NCI-H2196 treated with DMSO at 0.1 percent for 48 hours (cell line): Measurements from ENCODE around the gene PPARG.

Source experiments
- DNase-seq: peaks from one replicate; lab custom pipeline; 2025; ENCODE audit not compliant: unreplicated experiment; lab: John Stamatoyannopoulos, UW

The PPARG gene

GRCh38 chr3:12309716-12310115 is 20.8 kb downstream of the PPARG start:
- DNase-seq: no peak

- DNase-seq: no peak
These were observed 23.1 kb downstream of the PPARG start for GRCh38 chr3:12312010-12312409.

GRCh38 chr3:12313519-12313918 is 24.6 kb downstream of the PPARG start:
- DNase-seq: no peak

DNA sequence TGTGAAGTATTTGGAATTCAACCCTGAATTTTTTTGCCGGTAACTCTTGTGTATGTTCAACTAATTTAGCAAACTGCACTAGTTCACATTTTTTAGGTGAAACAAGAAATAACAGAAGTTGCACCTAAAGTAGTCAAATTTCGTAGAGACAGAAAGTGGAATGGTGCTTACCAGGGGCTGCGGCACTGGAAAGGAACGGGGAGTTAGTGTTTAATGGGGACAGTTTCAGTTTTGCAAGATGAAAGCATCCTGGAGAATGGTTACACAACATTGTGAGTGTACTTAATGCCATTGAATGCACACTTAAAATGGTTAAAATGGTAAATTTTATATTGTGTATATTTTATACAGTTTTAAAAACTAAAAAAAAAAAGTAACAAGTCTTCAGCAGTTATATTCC is 27.4 kb downstream of the PPARG start:
- no peak for DNase-seq

DNA sequence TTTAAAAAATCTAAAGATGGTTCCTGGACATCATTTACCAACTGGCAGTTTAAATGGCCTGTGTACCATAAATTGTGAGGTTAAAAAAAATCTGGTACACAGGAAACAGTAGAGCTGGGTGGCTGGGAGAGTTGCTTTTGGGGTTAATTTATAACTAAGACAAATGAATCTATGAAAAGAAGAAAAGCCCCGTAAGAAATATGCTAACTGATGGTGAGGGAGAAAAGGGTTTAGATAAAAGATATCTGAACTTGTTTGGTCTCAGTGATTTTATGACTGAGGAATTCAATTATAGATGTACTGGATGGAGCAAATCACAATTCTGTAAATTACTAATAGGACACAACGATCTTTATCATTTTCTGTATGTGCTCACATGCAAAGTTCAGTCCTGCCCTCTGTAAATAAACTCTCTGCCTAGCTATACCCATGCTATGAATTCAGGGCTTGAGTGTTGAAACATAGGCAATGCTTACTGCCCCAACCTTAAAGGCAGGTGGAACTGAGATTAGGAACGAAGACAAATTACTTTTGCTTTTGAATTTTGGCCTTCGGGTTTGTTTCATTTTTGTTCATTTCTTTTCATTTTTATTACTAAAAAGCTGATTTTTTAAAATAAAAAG is 28.0 kb downstream of the PPARG start:
- no peak for DNase-seq

GRCh38 chr3:12317914-12318313 is 29.0 kb downstream of the PPARG start:
- no peak for DNase-seq

- no peak for DNase-seq
These were observed 30.1 kb downstream of the PPARG start for GRCh38 chr3:12318758-12319621.

- DNase-seq: no peak
These were observed 32.1 kb downstream of the PPARG start for GRCh38 chr3:12321015-12321414.

DNA sequence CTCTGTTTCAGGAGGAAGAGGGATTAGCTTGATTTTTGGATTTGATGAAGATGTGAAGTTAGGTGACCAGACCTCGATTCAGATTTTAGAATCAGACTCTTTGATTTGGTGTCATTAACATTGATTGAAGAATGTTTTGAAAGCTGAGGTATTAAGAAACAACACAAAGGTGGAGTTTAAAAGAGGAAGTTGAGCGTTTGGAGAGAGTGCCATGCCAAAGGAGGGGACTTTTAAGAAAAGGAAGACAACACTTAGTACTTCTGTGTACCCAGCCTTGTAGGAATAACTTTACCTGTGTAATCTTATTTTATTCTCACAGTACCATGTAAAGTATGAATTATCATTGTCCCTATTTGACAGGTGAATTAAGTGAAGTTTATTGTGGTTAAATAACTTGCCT is 34.4 kb downstream of the PPARG start:
- no peak for DNase-seq

DNA sequence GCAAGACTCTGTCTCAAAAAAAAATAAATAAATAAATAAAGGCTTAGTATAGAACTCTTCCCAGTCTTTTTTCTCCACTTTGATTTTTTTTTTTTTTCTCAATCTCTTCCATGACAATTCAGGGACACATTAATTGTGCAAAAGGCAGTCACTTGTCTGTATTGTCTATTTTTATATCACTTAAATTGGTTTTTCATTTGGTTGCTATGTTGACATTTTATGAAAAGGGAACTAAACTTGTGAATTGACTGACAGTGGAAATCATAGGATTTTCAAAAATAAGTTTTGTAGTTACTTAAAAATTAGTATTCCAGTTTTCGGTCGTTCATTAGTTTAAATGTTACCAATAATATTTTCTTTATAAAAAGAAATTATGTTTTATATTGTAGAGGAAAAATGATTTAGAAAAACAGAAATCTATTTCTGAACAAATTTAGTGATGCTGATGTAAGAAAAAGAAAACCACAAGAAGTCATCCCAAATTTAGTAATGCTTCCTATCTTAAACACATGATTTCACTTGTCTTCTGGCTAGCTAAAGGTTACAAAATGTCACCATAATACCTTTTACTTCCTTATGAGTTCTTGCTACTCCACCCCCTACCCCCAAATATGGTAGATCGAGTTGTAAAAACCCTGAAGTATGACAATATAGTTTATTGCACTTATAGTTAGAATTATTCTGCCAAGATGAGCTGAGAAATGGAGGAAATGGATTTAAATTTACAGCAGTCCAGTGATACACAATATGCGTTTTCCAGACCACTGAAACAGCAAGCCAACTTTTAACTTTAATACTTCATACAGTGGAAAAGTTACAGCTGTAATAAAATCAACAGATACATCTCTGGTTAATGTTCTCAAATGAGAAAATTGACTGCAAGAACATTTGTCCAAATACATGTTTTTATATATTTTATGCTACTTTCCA is 37.0 kb downstream of the PPARG start:
- DNase-seq: no peak

- DNase-seq: no peak
These were observed 38.2 kb downstream of the PPARG start for GRCh38 chr3:12327021-12327420.

DNA sequence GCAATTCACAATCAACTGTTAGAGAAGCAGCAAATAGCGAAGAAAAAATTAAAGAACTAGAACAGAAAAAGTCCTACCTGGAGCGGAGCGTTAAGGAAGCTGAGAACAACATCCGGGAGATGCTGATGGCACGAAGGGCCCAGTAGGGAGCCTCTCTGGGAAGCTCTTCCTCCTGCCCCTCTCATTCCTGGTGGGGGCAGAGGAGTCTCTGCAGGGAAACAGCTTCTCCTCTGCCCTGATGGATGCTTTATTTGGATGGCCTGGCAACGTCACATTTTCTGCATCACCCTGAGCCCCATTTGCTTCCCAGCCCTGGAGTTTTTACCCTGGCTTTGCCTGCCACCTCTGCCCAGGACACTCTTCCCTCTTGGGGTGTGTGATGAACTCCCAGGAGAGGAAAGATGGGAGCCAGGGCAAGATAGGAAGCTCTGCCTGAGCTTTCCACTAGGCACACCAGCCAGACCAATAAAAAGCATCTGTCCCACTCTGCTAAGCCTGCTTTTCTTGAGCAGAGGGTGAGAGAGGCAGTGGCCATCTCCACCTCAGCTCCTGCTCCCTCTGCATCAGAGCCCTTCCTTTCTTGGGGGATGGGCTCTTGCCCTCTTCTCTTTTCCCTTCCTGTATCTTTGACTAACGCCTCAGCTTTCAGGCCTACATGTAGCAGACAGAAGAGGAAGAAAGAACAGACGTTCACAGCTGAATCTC is 39.4 kb downstream of the PPARG start:
- DNase-seq: no peak

DNA sequence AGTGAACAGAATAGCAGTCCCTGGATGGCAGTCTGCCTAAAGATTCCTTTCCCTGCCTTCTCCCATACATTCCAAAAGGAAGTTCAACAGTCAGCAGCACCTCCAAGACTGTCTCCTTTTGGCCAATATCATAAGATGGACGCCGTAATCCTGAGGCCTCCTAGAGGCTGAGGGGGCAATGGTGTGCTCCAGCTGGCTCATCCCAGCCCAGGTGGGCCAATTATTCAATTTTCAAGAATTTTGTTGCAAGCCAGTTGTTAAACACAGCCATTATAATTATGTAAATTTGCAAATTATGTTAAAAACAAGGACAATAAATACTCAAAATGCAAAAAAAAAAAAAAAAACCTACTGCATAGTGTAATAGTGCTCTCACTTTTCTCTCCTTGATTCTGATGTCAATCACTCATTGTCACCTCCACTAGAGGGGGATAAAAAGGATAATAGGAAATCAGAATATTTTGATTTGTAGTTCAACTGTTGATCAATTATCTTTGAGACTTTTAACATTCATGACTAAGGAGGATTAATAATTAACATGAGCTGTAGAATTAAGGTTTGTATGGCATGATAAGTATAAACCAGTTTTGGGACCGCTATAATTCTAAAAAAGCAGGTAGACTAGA is 40.1 kb downstream of the PPARG start:
- DNase-seq: no peak

DNA sequence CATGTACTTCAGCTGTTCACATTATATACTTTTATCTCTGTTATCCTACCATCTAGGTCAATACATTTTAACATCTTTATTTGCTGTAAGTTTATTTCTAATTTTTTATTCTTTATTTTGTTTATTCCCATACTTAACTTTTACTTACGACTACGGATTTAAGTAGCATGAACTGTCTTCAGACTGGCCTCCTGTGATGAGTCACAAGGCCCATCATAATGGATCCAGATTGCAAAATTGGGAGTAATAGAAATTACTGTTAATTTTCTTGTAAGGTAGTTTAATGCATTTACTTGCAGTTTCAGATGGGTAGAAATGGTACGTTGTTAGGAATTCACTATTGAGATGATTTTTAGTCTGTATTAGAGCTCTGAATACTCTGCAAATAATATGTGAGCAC is 45.9 kb downstream of the PPARG start:
- DNase-seq: no peak

GRCh38 chr3:12335421-12335820 is 46.6 kb downstream of the PPARG start:
- DNase-seq: no peak

DNA sequence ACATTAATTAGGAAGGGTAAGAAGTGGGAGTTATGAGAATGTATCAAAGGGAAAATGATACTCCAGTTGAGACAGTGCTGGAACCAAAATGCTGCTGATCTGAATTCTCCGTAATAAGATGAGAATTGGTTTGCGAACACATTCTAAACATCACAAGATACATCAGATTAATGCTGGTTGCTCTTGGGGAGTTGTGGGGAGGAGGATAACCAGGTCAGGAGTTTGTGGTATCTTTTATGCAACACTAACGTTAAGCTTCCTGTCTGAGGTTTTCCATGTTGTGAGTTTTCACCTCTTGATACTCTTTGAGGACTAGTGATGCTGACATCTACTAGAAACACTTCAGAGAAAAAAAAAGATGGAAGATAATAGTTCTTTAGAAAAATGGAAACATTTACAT is 47.2 kb downstream of the PPARG start:
- no peak for DNase-seq

DNA sequence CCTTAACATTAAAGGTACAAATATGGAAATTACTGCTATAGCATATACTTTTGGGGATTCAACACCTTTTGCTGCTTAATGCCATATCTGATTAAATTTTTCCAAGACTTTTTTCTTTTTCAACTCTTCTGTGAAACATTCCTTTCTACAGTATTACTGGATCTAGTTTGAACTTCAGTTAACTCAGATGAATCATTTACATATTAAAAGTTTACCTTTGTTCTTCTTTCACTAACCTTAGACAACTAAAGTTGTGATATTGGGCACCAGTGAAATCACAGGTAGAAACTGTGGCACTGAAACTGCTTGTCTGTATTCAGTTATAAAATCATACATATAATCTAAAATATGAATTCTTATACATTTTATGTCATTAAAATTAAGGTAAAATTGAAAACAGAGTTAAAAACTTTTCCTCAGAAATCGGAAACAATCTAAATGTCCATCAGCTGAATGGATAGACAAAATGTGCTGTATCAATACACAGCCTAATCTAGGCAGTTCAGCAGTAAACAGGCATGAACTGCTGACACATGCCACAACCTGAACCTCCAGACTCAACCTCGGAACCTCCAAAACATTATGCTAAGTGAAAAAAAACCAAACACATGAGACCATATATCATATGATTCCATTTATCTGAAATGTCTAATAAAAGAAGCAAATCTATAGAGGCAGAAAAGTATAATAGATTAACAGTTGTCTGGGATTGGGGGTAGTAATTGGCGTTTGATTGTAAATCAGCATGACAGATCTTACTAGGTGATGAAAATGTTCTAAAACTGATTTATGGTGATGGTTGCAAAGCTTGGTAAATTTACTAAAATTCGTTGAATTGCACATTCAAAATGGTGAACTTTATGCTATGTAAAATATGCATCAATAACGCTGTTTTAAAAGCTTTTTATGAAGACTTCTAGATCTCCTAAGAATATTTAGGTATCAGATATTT is 50.0 kb downstream of the PPARG start:
- no peak for DNase-seq

GRCh38 chr3:12339701-12340480 is 51.0 kb downstream of the PPARG start:
- DNase-seq: no peak

DNA sequence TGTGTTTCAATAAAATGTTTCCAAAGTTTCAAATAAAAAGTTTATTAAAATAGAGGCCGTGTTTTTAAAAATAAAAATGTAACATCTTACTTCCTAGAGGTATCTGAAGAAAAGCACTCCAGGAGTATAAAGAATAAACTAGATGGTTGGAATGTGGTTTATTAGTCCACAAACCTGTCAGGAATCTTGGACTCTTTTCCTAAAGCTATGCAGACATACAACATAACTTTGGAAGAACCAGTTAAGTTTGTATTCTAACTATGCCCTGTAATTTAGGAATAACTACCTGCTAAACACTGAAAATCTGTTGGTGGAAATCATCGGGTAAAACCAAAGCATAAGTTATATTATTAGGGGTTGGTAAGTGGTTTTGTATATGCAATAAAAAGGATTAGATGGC is 51.6 kb downstream of the PPARG start:
- DNase-seq: no peak
